Esophagus squamous epithelium (tissue), 4 donors: ENCODE results near the gene AFAP1L2.

Source experiments
- POLR2A ChIP-seq, 4 donors: fragments of 450-650 bp; IDR thresholded peaks; one replicate each; pipeline ENCODE4 v1.6.1; 2017; ENCODE audit warnings: antibody characterized with exemption in 4 of 4, mild to moderate bottlenecking in 4 of 4, moderate library complexity in 3 of 4
- TF ChIP-seq, protein P1 (sequence below), 6 experiments: fragments of 450-650 bp in 4 of 6; fragments of 200-600 bp in 2 of 6; sonication (generic) in 2 of 6; IDR thresholded peaks; one replicate each; pipeline ENCODE4 v1.5.1; 2016 to 2019; ENCODE audit warnings: antibody characterized with exemption in 6 of 6, mild to moderate bottlenecking in 4 of 6, moderate library complexity in 4 of 6

- TF ChIP-seq, protein P1, sequence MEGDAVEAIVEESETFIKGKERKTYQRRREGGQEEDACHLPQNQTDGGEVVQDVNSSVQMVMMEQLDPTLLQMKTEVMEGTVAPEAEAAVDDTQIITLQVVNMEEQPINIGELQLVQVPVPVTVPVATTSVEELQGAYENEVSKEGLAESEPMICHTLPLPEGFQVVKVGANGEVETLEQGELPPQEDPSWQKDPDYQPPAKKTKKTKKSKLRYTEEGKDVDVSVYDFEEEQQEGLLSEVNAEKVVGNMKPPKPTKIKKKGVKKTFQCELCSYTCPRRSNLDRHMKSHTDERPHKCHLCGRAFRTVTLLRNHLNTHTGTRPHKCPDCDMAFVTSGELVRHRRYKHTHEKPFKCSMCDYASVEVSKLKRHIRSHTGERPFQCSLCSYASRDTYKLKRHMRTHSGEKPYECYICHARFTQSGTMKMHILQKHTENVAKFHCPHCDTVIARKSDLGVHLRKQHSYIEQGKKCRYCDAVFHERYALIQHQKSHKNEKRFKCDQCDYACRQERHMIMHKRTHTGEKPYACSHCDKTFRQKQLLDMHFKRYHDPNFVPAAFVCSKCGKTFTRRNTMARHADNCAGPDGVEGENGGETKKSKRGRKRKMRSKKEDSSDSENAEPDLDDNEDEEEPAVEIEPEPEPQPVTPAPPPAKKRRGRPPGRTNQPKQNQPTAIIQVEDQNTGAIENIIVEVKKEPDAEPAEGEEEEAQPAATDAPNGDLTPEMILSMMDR (IDR thresholded peaks at IDR 0.05) = no peak
- TF ChIP-seq POLR2A (IDR thresholded peaks at IDR 0.05) = no peak
These were observed 119.8 kb downstream of the AFAP1L2 start for GRCh38 chr10:114284346-114285071.
